Measurements from ENCODE around the gene WASL. TPM values are rescaled to one million over a fixed set of nuclear protein-coding genes. Genes with fewer than 3 reads are reported as not detected.
"Not testable (repeated sequence)": the region's sequence is repeated elsewhere in the genome, so short reads cannot be mapped to it uniquely, and the experiment has no call there.

The WASL gene
- total RNA-seq, 2 donors from 2014 or later: 37.2 to 43.5 TPM

GRCh38 chr7:123738356-123738755 is 10.4 kb downstream of the WASL start:
- peaks cover 14 to 23% of the 10 kb centered on the region in 2 donors for H3K4me1 ChIP-seq (ENCODE audit: control insufficient read depth in 1 of 2, low read depth in 2 of 2)
- DNase-seq (ENCODE audit: low spot score) (no peak), ATAC-seq (ENCODE audit: insufficient number of reproducible peaks, low FRiP score, low read depth) (no peak)
- H3K4me3 ChIP-seq: no peak overlapping the region
- TF ChIP-seq CTCF (IDR thresholded peaks at IDR 0.05): no peak
- H3K27ac ChIP-seq: no peak overlapping the region
- H3K36me3 ChIP-seq: no peaks in the 10 kb centered on the region
- H3K27me3 ChIP-seq (replicated peaks; ENCODE audit: insufficient read depth): no peaks in the 10 kb centered on the region
- H3K9me3 ChIP-seq: peaks cover 10% of the 10 kb centered on the region

GRCh38 chr7:123737168-123737674 is 11.6 kb downstream of the WASL start:
- not testable (repeated sequence) for H3K36me3 ChIP-seq; DNase-seq (ENCODE audit: low spot score); H3K9me3 ChIP-seq; H3K27ac ChIP-seq; H3K27me3 ChIP-seq (replicated peaks; ENCODE audit: insufficient read depth); ATAC-seq (ENCODE audit: insufficient number of reproducible peaks, low FRiP score, low read depth); H3K4me3 ChIP-seq
- H3K4me1 ChIP-seq (ENCODE audit: control insufficient read depth in 1 of 2, low read depth in 2 of 2): peaks cover 11 to 12% of the 10 kb centered on the region in 2 donors

GRCh38 chr7:123735539-123735938 is 13.3 kb downstream of the WASL start:
- Histone ChIP-seq H3K27ac (no peak overlapping the region), H3K4me3 (no peak overlapping the region), H3K4me1 (ENCODE audit: control insufficient read depth in 1 of 2, low read depth in 2 of 2) (peaks cover 7 to 8% of the 10 kb centered on the region in 2 donors), H3K9me3 (peaks cover 10% of the 10 kb centered on the region), H3K27me3 (replicated peaks; ENCODE audit: insufficient read depth) (no peaks in the 10 kb centered on the region), H3K36me3 (no peaks in the 10 kb centered on the region)
- DNase-seq (ENCODE audit: low spot score) (no peak), ATAC-seq (ENCODE audit: insufficient number of reproducible peaks, low FRiP score, low read depth) (no peak)
- no peak for TF ChIP-seq CTCF (IDR thresholded peaks at IDR 0.05)

GRCh38 chr7:123734498-123734897 is 14.3 kb downstream of the WASL start:
- Histone ChIP-seq H3K27me3 (replicated peaks; ENCODE audit: insufficient read depth) (no peaks in the 10 kb centered on the region), H3K36me3 (no peaks in the 10 kb centered on the region), H3K9me3 (peaks cover 10% of the 10 kb centered on the region), H3K4me3 (no peak overlapping the region), H3K27ac (no peak overlapping the region), H3K4me1 (ENCODE audit: control insufficient read depth in 1 of 2, low read depth in 2 of 2) (peaks cover 7 to 8% of the 10 kb centered on the region in 2 donors)
- DNase-seq (ENCODE audit: low spot score) (no peak), ATAC-seq (ENCODE audit: insufficient number of reproducible peaks, low FRiP score, low read depth) (no peak)
- no peak for TF ChIP-seq CTCF (IDR thresholded peaks at IDR 0.05)

- ATAC-seq (ENCODE audit: insufficient number of reproducible peaks, low FRiP score, low read depth) (no peak), DNase-seq (ENCODE audit: low spot score) (no peak)
- TF ChIP-seq CTCF (IDR thresholded peaks at IDR 0.05): no peak
- no peak overlapping the region for H3K27ac ChIP-seq
- peaks cover 11 to 15% of the 10 kb centered on the region in 2 donors for H3K4me1 ChIP-seq (ENCODE audit: control insufficient read depth in 1 of 2, low read depth in 2 of 2)
- no peaks in the 10 kb centered on the region for H3K27me3 ChIP-seq (replicated peaks; ENCODE audit: insufficient read depth)
- no peak overlapping the region for H3K4me3 ChIP-seq
- H3K36me3 ChIP-seq: no peaks in the 10 kb centered on the region
- H3K9me3 ChIP-seq: peaks cover 10% of the 10 kb centered on the region
These were observed 16.3 kb downstream of the WASL start for GRCh38 chr7:123732413-123733091.

- TF ChIP-seq CTCF (IDR thresholded peaks at IDR 0.05): no peak
- no peaks in the 10 kb centered on the region for H3K36me3 ChIP-seq
- H3K27ac ChIP-seq: no peak overlapping the region
- H3K4me3 ChIP-seq: no peak overlapping the region
- H3K4me1 ChIP-seq (ENCODE audit: control insufficient read depth in 1 of 2, low read depth in 2 of 2): peaks cover 14 to 38% of the 10 kb centered on the region in 2 donors
- ATAC-seq (ENCODE audit: insufficient number of reproducible peaks, low FRiP score, low read depth) (no peak), DNase-seq (ENCODE audit: low spot score) (no peak)
- H3K27me3 ChIP-seq (replicated peaks; ENCODE audit: insufficient read depth): no peaks in the 10 kb centered on the region
- H3K9me3 ChIP-seq: no peaks in the 10 kb centered on the region
These were observed 19.6 kb downstream of the WASL start for GRCh38 chr7:123729218-123729578.
